Middle frontal gyrus (tissue), 1 donor: ENCODE results near the gene PHKB.
"Not testable (repeated sequence)": the region's sequence is repeated elsewhere in the genome, so short reads cannot be mapped to it uniquely, and the experiment has no call there.

Experiments
- DNase-seq: peaks from one replicate; pipeline ENCODE4 v3.0.0-alpha.2; 2015; ENCODE audit warnings: low spot score; ENCODE audit errors: extremely low spot score

The PHKB gene

GRCh38 chr16:47460711-47461597, at the start of gene PHKB, which contains the start of gene ITFG1:
TSS of gene PHKB (plus strand) at chr16:47461331. CDS start at chr16:47461351, 20 bp downstream.
TSS of gene ITFG1 (minus strand) at chr16:47461063. CDS start at chr16:47461045, 18 bp downstream.
- peak; percentile 78 for DNase-seq

DNA sequence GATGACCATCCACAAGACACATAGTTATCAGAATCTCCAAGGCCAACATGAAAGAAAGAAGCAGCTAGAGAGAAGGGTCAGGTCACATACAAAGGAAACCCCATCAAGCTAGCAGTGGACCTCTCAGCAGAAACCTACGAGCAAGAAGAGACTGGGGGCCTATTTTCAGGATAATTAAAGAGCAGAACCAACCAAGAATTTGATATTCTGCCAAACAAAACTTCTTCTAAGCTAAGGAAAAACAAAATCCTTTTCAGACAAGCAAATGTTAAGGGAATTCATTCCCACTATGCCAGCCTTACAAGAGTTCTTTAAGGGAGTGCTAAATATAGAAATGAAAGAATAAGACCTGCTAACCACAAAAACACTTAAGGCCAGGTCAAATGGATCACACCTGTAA, 48.1 kb upstream of the PHKB start:
- no peak for DNase-seq

GRCh38 chr16:47416869-47417268, 44.3 kb upstream of the PHKB start:
- DNase-seq: no peak

DNA sequence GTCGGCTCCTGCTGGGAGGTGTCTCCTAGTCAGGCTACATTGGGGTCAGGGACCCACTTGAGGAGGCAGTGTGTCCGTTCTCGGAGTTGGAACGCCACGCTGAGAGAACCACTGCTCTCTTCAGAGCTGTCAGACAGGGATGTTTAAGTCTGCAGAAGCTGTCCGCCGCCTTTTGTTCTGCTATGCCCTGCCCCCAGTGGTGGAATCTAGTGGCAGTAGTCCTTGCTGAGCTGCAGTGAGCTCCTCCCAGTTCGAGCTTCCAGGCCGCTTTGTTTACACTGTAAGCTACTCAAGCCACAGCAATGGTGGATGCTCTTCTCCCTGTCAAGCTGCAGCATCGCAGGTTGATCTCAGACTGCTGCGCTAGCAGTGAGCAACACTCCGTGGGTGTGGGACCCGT, 36.3 kb upstream of the PHKB start:
- DNase-seq: no peak

DNA sequence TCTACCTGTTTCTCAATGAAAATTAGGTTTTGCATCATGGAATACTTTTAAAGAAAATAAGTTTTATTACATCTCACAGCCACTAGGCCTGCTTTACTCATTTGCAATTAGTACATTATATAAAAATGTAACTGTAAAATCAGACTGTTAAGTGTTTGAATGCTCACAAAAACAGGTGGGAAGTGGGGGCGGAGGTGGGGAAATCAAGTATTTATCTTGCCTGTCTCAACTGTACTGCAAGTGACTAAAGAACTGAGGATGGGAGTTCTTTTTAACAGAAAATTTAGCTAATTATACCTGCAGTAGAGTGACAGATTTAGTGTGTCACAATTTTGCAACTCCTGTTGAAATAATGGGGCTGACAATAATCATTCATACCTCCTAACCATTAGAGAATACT, 34.3 kb upstream of the PHKB start:
- no peak for DNase-seq

DNA sequence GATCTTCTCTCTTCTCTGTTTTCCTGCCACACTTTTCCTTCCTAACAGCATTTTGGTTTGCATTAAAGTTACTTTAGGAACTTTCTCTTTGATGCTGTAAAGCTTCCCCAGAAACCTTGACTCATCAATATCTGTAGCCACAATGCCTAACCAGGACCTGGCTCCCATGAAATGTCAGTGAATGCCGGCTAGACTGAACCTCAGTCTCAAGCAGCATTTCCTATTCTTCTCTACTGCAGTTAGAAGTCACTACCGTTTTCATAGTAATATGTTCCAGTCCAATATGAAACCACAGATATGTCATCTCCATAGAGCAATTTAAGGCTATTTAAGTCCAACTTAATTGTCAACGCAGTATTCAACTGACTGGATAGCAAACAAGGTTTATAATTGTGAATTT, 29.2 kb upstream of the PHKB start:
- no peak for DNase-seq

GRCh38 chr16:47434274-47434673, 26.9 kb upstream of the PHKB start:
- DNase-seq: not testable (repeated sequence)

- DNase-seq: not testable (repeated sequence)
Measured at GRCh38 chr16:47440066-47440465, 21.1 kb upstream of the PHKB start.

DNA sequence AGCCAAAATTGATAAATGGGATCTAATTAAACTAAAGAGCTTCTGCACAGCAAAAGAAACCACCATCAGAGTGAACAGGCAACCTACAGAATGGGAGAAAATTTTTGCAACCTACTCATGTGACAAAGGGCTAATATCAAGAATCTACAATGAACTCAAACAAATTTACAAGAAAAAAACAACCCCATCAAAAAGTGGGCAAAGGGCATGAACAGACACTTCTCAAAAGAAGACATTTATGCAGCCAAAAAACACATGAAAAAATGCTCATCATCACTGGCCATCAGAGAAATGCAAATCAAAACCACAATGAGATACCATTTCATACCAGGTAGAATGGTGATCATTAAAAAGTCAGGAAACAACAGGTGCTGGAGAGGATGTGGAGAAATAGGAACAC, 18.2 kb upstream of the PHKB start:
- not testable (repeated sequence) for DNase-seq

- DNase-seq: no peak
Measured at GRCh38 chr16:47446431-47446830, 14.7 kb upstream of the PHKB start.

DNA sequence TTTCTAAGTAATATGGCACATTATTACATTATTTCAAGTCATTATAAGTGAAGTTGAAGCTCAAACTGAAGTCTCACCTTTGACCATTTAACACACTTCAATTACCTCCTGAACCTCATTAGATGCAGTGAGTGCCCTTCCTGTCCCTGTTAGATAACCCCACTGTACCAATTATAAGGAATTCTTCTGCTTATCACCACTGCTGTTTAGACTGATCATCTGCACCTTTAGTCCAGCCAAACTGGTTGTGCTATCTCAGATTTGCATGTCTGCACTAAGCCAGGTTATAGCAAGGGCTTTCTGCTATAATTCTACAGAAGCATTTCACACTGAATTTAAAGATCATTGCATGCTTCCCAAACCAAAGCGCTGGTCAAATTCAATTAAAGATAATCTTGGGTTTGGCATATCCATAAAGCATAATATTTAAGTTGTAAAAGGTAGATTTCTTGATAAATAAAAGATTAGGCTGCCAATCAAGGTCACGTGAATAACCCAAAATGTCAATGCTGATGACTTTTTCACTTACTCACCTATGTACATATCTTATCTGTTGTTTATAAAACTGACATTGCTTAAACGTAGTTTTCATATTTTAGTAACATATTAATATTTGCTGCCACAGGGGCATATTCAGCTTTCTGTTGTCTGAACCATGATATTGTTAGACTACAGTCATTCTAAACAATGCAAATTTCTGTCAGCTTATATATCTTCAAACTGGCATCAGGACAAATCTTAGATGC, 12.1 kb upstream of the PHKB start:
- DNase-seq: no peak

- DNase-seq: no peak
Measured at GRCh38 chr16:47449788-47450187, 11.3 kb upstream of the PHKB start.

DNA sequence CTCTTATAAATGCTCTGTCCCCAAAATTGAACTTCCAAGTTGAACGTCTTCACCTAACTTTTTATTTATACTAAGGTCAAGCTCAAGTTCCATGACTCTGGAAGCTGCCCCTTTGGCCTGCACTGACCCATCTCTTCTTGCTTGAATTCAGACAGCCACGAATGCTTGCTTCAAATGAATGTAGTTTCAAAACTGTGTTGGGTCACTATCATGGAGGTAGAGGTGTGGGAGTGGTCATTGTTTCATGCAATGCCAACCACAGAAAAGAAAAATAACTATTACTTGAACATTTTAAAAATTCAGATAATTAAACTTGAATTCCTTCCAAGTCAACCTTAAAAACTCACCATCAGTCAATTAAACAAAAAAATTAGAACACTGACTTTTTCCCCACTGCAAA, 2.8 kb upstream of the PHKB start:
- DNase-seq: no peak

DNA sequence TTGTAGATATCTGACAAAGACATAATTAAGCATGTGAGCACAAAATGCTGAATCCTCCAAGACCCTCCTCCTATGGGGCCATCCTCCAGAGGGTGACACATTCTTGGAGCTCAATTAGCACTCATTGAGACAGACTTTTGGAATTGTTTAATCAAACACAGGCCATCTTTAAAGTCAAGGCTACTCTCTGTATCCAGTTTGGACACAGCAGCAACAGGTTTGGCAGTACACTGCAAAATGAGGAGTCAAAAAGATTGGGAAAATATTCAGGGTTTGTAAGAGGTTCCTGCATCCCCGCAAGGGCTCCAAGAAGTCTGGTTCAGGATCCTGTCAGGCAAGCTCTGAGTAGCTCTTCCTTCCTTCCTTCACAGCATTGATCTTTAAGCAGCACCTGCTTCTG, 1.5 kb upstream of the PHKB start:
- no peak for DNase-seq

- DNase-seq: no peak
Measured at GRCh38 chr16:47460359-47460710, 796 bp upstream of the PHKB start.

- DNase-seq: no peak
Measured at GRCh38 chr16:47461598-47462266, 601 bp downstream of the PHKB start.

- DNase-seq: no peak
Measured at GRCh38 chr16:47463771-47464624, 2.9 kb downstream of the PHKB start.

DNA sequence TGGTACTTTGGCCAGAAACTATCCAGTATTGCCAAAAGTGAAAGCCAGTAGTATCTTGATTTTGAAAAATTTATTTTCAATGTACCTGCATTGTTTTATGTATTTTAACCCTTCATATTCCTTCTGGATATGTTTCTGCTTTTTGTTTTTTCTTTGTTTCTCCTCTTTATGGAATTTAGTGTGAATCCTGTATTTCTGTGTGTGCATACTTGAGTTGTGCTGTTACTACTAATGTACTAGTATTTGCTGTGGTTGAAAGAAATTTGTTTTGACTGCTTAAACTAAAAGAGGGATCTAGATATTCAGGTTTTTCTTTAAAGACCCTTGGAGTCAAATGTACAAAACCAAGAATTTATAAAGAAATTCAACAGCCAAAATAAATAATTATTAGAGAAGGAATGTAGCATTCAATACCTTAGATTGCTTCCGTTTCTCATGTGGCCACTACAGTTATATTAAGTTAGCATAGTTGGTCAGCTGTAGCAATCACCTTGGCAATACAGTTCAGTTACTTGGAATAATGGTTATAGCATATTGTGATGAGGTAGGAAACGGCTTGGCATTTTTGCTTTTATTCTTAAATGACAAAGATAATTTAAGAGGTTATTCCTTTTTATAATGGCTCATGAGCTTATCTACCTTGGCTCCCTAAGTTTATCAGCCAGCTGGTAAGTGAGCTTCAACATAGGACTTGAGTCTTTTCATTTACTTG, 4.9 kb downstream of the PHKB start:
- no peak for DNase-seq

DNA sequence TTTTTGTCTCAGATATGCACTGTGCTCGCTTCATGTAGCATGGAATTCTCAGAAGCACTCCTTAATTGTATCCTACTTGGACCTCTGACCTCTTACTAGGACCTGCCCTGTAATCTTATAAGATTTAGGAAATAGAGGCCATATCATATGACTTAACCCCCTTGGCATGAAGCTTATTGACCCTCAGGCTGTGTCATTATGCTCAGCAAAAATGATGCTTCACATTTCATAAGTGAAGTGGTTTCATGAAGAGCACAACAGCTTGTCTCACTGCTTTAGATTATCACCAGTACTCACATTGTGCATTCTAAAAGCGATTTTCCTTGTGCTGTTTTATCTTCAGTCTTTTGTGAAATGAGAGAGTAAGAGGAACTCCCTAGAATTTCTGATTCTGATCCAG, 6.4 kb downstream of the PHKB start:
- no peak for DNase-seq

- not testable (repeated sequence) for DNase-seq
Measured at GRCh38 chr16:47468070-47468689, 7.0 kb downstream of the PHKB start.
